Neural cell (in vitro differentiated cells): Measurements from ENCODE around the gene ARHGAP20. TPM values are rescaled to one million over a fixed set of nuclear protein-coding genes. Genes with fewer than 3 reads are reported as not detected.

Experiments
- H2AFZ ChIP-seq: fragments of 200-600, 300-800 bp; sonication (generic), shearing (Covaris generic); 2 replicates; pipeline ENCODE4 v1.6.0; 2014; ENCODE audit warnings: low read depth, mild to moderate bottlenecking, antibody characterized with exemption, low read length, moderate library complexity
- H3F3A ChIP-seq: fragments of 200-600 bp; shearing (Covaris generic); 2 replicates; pipeline ENCODE4 v1.6.1; 2016; ENCODE audit warnings: mild to moderate bottlenecking, moderate library complexity, mixed read lengths, antibody characterized with exemption, low read length; ENCODE audit not compliant: insufficient read depth, poor library complexity, severe bottlenecking
- H3K27ac ChIP-seq: fragments of 200-600, 300-800 bp; sonication (generic), shearing (Covaris generic); 2 replicates; pipeline ENCODE4 v1.5.1; 2014; ENCODE audit warnings: mild to moderate bottlenecking, low read length, moderate library complexity
- H3K27me3 ChIP-seq: fragments of 300-800, 200-600 bp; sonication (generic), shearing (Covaris generic); 2 replicates; pipeline ENCODE4 v1.6.0; 2014; ENCODE audit warnings: mild to moderate bottlenecking, low read depth, low read length, moderate library complexity; ENCODE audit not compliant: insufficient read depth
- H3K36me3 ChIP-seq: fragments of 300-800, 200-600 bp; sonication (generic), shearing (Covaris generic); 2 replicates; pipeline ENCODE4 v1.5.1; 2014; ENCODE audit warnings: mild to moderate bottlenecking, antibody characterized with exemption, low read length, moderate library complexity; ENCODE audit not compliant: insufficient read depth
- H3K4me2 ChIP-seq: fragments of 300-800, 200-600 bp; sonication (generic), shearing (Covaris generic); 2 replicates; pipeline ENCODE4 v1.6.0; 2014; ENCODE audit warnings: mild to moderate bottlenecking, low read length
- H3K4me3 ChIP-seq: fragments of 300-800, 200-600 bp; sonication (generic), shearing (Covaris generic); 2 replicates; pipeline ENCODE4 v1.5.1; 2014; ENCODE audit warnings: mild to moderate bottlenecking, low read length, moderate library complexity
- H3K79me2 ChIP-seq: fragments of 200-600 bp; shearing (Covaris generic); replicated peaks from 2 replicates; pipeline ENCODE4 v1.6.0; 2014; ENCODE audit warnings: mild to moderate bottlenecking, low read length, moderate library complexity; ENCODE audit not compliant: insufficient read depth
- H3K9ac ChIP-seq: fragments of 300-800, 200-600 bp; sonication (generic), shearing (Covaris generic); 2 replicates; pipeline ENCODE4 v1.6.1; 2016; ENCODE audit warnings: mild to moderate bottlenecking, low read length, mixed read lengths
- H3K9me2 ChIP-seq: fragments of 200-600 bp; shearing (Covaris generic); 2 replicates; pipeline ENCODE4 v1.6.1; 2016; ENCODE audit warnings: mild to moderate bottlenecking, low read length, mixed read lengths; ENCODE audit not compliant: insufficient read depth
- H3K9me3 ChIP-seq: fragments of 200-600, 300-800 bp; sonication (generic), shearing (Covaris generic); 2 replicates; pipeline ENCODE4 v1.6.1; 2016; ENCODE audit warnings: mild to moderate bottlenecking, mixed run types, low read length, moderate library complexity, mixed read lengths
- H4K20me1 ChIP-seq: fragments of 200-600 bp; shearing (Covaris generic); 2 replicates; pipeline ENCODE4 v1.6.1; 2016; ENCODE audit warnings: mild to moderate bottlenecking, mixed run types; ENCODE audit not compliant: insufficient read depth
- EP300 ChIP-seq: fragments of 450-650 bp; conservative IDR thresholded peaks from 2 replicates; pipeline ENCODE4 v1.6.1; 2014; ENCODE audit warnings: antibody characterized with exemption, mild to moderate bottlenecking, moderate library complexity; ENCODE audit not compliant: poor library complexity, severe bottlenecking
- EZH2 ChIP-seq: fragments of 200-600, 300-800 bp; shearing (Covaris generic), sonication (generic); IDR thresholded peaks from 2 replicates; pipeline ENCODE4 v1.6.1; 2014; ENCODE audit warnings: antibody characterized with exemption, low read length, borderline replicate concordance, mild to moderate bottlenecking; ENCODE audit not compliant: insufficient read depth, poor library complexity, severe bottlenecking
- MXI1 ChIP-seq: fragments of 450-650 bp; conservative IDR thresholded peaks from 2 replicates; pipeline ENCODE4 v1.6.1; 2014; ENCODE audit warnings: antibody characterized with exemption, mild to moderate bottlenecking; ENCODE audit not compliant: poor library complexity, severe bottlenecking
- POLR2AphosphoS5 ChIP-seq: IDR thresholded peaks from 2 replicates; pipeline ENCODE4 v1.6.1; 2012
- RAD21 ChIP-seq: fragments of 450-650 bp; conservative IDR thresholded peaks from 2 replicates; pipeline ENCODE4 v1.6.1; 2014; ENCODE audit warnings: antibody characterized with exemption, mild to moderate bottlenecking, moderate library complexity
- SMC3 ChIP-seq: fragments of 450-650 bp; conservative IDR thresholded peaks from 2 replicates; pipeline ENCODE4 v1.6.1; 2014; ENCODE audit warnings: antibody characterized with exemption, mild to moderate bottlenecking, moderate library complexity; ENCODE audit not compliant: poor library complexity
- TAF1 ChIP-seq: IDR thresholded peaks from 2 replicates; pipeline ENCODE4 v1.6.1; 2012; ENCODE audit warnings: low read depth
- polyA plus RNA-seq: library from polyadenylated mRNA; depleted of rRNA; stranded (reverse); fragments of >200 nt; gene quantifications from 2 replicates; pipeline ENCODE4 v1.2.3, GENCODE V29; 2014
- TF ChIP-seq, protein P1 (sequence below): fragments of 450-650 bp; IDR thresholded peaks from 2 replicates; pipeline ENCODE4 v1.5.1; 2014; ENCODE audit warnings: antibody characterized with exemption, mild to moderate bottlenecking, moderate library complexity; ENCODE audit not compliant: poor library complexity, severe bottlenecking
- TF ChIP-seq, protein P2 (sequence below): IDR thresholded peaks from 2 replicates; pipeline ENCODE4 v1.6.1; 2012; ENCODE audit warnings: borderline replicate concordance

ARHGAP20 gene
- polyA plus RNA-seq, 1 donor from 2014 or later = 1.2 TPM

DNA sequence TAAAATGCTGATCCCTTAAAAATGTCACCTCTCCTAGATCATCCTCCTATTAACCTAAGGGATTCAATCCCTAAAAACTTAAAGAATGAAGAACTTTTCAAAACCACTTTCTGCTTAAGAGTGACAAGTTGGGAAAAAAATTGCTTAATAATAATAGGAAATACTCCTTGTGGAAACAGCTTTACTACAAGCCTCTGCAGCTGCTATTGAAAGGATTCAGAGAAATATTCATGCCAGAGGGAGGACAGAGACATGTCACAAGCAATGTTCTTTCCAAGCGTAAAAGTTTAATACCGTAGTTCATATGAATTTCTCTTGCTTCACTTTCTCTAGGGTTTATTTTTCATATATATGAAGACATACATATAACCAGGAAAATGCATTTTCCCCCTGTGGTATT, 98.2 kb downstream of the ARHGAP20 start:
- Histone ChIP-seq H3K9ac (no peak overlapping the region), H3K4me2 (no peak overlapping the region), H3K9me3 (no peaks in the 10 kb centered on the region), H2AFZ (no peak overlapping the region), H3K4me3 (no peak overlapping the region), H3K79me2 (no peaks in the 10 kb centered on the region), H3K9me2 (no peaks in the 10 kb centered on the region), H4K20me1 (no peaks in the 10 kb centered on the region), H3F3A (no peaks in the 10 kb centered on the region), H3K27ac (no peak overlapping the region), H3K36me3 (no peaks in the 10 kb centered on the region), H3K27me3 (no peaks in the 10 kb centered on the region)
- TF ChIP-seq EP300 (no peak), POLR2AphosphoS5 (no peak), MXI1 (no peak), RAD21 (no peak), SMC3 (no peak), TAF1 (no peak), EZH2 (no peak)
- TF ChIP-seq, protein P1, sequence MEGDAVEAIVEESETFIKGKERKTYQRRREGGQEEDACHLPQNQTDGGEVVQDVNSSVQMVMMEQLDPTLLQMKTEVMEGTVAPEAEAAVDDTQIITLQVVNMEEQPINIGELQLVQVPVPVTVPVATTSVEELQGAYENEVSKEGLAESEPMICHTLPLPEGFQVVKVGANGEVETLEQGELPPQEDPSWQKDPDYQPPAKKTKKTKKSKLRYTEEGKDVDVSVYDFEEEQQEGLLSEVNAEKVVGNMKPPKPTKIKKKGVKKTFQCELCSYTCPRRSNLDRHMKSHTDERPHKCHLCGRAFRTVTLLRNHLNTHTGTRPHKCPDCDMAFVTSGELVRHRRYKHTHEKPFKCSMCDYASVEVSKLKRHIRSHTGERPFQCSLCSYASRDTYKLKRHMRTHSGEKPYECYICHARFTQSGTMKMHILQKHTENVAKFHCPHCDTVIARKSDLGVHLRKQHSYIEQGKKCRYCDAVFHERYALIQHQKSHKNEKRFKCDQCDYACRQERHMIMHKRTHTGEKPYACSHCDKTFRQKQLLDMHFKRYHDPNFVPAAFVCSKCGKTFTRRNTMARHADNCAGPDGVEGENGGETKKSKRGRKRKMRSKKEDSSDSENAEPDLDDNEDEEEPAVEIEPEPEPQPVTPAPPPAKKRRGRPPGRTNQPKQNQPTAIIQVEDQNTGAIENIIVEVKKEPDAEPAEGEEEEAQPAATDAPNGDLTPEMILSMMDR = no peak
- TF ChIP-seq, protein P2, sequence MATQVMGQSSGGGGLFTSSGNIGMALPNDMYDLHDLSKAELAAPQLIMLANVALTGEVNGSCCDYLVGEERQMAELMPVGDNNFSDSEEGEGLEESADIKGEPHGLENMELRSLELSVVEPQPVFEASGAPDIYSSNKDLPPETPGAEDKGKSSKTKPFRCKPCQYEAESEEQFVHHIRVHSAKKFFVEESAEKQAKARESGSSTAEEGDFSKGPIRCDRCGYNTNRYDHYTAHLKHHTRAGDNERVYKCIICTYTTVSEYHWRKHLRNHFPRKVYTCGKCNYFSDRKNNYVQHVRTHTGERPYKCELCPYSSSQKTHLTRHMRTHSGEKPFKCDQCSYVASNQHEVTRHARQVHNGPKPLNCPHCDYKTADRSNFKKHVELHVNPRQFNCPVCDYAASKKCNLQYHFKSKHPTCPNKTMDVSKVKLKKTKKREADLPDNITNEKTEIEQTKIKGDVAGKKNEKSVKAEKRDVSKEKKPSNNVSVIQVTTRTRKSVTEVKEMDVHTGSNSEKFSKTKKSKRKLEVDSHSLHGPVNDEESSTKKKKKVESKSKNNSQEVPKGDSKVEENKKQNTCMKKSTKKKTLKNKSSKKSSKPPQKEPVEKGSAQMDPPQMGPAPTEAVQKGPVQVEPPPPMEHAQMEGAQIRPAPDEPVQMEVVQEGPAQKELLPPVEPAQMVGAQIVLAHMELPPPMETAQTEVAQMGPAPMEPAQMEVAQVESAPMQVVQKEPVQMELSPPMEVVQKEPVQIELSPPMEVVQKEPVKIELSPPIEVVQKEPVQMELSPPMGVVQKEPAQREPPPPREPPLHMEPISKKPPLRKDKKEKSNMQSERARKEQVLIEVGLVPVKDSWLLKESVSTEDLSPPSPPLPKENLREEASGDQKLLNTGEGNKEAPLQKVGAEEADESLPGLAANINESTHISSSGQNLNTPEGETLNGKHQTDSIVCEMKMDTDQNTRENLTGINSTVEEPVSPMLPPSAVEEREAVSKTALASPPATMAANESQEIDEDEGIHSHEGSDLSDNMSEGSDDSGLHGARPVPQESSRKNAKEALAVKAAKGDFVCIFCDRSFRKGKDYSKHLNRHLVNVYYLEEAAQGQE = no peak

DNA sequence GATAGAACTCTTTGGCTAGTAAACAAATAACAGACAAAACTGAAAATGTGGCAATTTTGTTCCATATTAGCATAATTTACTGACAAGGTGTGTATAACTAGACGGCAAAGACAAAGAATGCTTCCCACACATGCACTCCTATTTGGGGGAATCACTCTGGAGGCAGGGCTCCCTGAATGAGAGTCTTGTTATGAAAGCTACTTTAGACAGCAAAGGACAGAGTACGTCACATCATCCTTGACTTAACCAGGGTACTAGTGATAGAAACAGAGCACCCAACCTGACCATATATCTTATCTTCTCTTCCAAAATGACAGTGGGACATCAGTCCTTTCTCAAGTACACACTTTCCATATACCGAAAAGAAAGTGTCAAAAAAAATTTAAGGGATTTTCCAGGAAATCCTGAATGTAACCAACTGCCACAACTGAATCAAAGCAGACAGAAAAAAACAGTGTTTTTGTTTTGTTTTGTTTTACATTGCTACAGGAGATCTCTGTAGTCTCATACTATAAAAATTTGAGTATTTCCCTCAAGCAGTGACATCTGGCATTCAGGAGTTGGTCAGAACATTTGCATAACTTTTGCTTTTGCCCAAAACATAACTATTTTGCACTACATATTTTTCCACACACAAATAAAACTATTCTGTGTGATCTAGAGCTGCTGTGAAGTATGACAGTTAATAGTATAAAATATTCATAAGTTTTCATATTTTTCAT, 98.9 kb downstream of the ARHGAP20 start:
- no peak overlapping the region for H3K9ac ChIP-seq
- H4K20me1 ChIP-seq = no peaks in the 10 kb centered on the region
- H3F3A ChIP-seq = no peaks in the 10 kb centered on the region
- H3K36me3 ChIP-seq = no peaks in the 10 kb centered on the region
- H3K27ac ChIP-seq = no peak overlapping the region
- no peak overlapping the region for H2AFZ ChIP-seq
- no peaks in the 10 kb centered on the region for H3K9me2 ChIP-seq
- H3K4me2 ChIP-seq = no peak overlapping the region
- no peaks in the 10 kb centered on the region for H3K79me2 ChIP-seq
- no peaks in the 10 kb centered on the region for H3K27me3 ChIP-seq
- no peaks in the 10 kb centered on the region for H3K9me3 ChIP-seq
- TF ChIP-seq SMC3 = no peak
- TF ChIP-seq TAF1 = no peak
- no peak overlapping the region for H3K4me3 ChIP-seq
